ENCODE data around the gene LPCAT1.
"Not testable (repeated sequence)": the region's sequence is repeated elsewhere in the genome, so short reads cannot be mapped to it uniquely, and the experiment has no call there.

Gene LPCAT1

GRCh38 chr5:1540831-1541701, 17.3 kb upstream of the LPCAT1 start:
- DNase-seq = no peak
- H3K36me3 ChIP-seq = no peaks in the 10 kb centered on the region
- no peak overlapping the region for H3K4me3 ChIP-seq (ENCODE audit: low read depth, low read length)
- peaks cover 22% of the 10 kb centered on the region for H3K27me3 ChIP-seq
- no peak for TF ChIP-seq CTCF (IDR thresholded peaks at IDR 0.05; ENCODE audit: low read depth, low read length)
- no peaks in the 10 kb centered on the region for H3K9me3 ChIP-seq
- no peaks in the 10 kb centered on the region for H3K4me1 ChIP-seq

GRCh38 chr5:1540166-1540565, 16.4 kb upstream of the LPCAT1 start:
- DNase-seq = no peak
- Histone ChIP-seq H3K36me3 (no peaks in the 10 kb centered on the region), H3K9me3 (no peaks in the 10 kb centered on the region), H3K27me3 (peaks cover 31% of the 10 kb centered on the region), H3K4me1 (no peaks in the 10 kb centered on the region), H3K4me3 (ENCODE audit: low read depth, low read length) (no peak overlapping the region)
- TF ChIP-seq CTCF (IDR thresholded peaks at IDR 0.05; ENCODE audit: low read depth, low read length) = no peak

- DNase-seq, H3K4me1 ChIP-seq: not testable (repeated sequence)
Observed at GRCh38 chr5:1539393-1540161, 15.8 kb upstream of the LPCAT1 start.

GRCh38 chr5:1538741-1539392, 15.1 kb upstream of the LPCAT1 start:
- Histone ChIP-seq H3K4me3 (ENCODE audit: low read depth, low read length) (no peak overlapping the region), H3K9me3 (no peaks in the 10 kb centered on the region), H3K36me3 (no peaks in the 10 kb centered on the region), H3K4me1 (no peaks in the 10 kb centered on the region), H3K27me3 (peaks cover 40% of the 10 kb centered on the region)
- DNase-seq = no peak
- no peak for TF ChIP-seq CTCF (IDR thresholded peaks at IDR 0.05; ENCODE audit: low read depth, low read length)

More at GRCh38 chr5:1539393-1540161, 15.8 kb upstream of the LPCAT1 start:
- not testable (repeated sequence) for H3K36me3 ChIP-seq; H3K9me3 ChIP-seq; H3K4me3 ChIP-seq (ENCODE audit: low read depth, low read length)
- H3K27me3 ChIP-seq = peaks cover 36% of the 10 kb centered on the region

GRCh38 chr5:1538276-1538675, 14.5 kb upstream of the LPCAT1 start:
- no peak overlapping the region for H3K4me3 ChIP-seq (ENCODE audit: low read depth, low read length)
- no peaks in the 10 kb centered on the region for H3K4me1 ChIP-seq
- peaks cover 43% of the 10 kb centered on the region for H3K27me3 ChIP-seq
- H3K36me3 ChIP-seq = no peaks in the 10 kb centered on the region
- DNase-seq = no peak
- no peaks in the 10 kb centered on the region for H3K9me3 ChIP-seq
- TF ChIP-seq CTCF (IDR thresholded peaks at IDR 0.05; ENCODE audit: low read depth, low read length) = no peak

GRCh38 chr5:1537603-1538154, 13.9 kb upstream of the LPCAT1 start:
- H3K9me3 ChIP-seq = no peaks in the 10 kb centered on the region
- no peak for TF ChIP-seq CTCF (IDR thresholded peaks at IDR 0.05; ENCODE audit: low read depth, low read length)
- no peak for DNase-seq
- H3K36me3 ChIP-seq = no peaks in the 10 kb centered on the region
- H3K4me3 ChIP-seq (ENCODE audit: low read depth, low read length) = no peak overlapping the region
- H3K4me1 ChIP-seq = no peaks in the 10 kb centered on the region
- peaks cover 46% of the 10 kb centered on the region for H3K27me3 ChIP-seq

Measured in BE2C (cell line).